H1 (cell line): ENCODE results near the gene IL1RAP. TPM values are rescaled to one million over a fixed set of nuclear protein-coding genes. Genes with fewer than 3 reads are reported as not detected.

Experiments
- CTCF ChIA-PET: fragments of 300-600 bp; sonication (Branson Sonifier 250); formaldehyde crosslinking; loops from one replicate; lab custom pipeline; 2021; ENCODE audit not compliant: partially characterized antibody; lab: Charles Lee
- POLR2A ChIA-PET: fragments of 300-600 bp; sonication (Branson Sonifier 250); formaldehyde crosslinking; loops from one replicate; lab custom pipeline; 2021; ENCODE audit warnings: inconsistent platforms; ENCODE audit not compliant: partially characterized antibody; lab: Charles Lee
- DNase-seq, 2 experiments: peaks; one replicate each; pipeline versions ENCODE4 v3.0.0 to v3.0.0-alpha.2; 2010 to 2022; ENCODE audit warnings: low spot score in 2 of 2, low read depth in 1 of 2, mixed read lengths in 1 of 2
- FAIRE-seq: peaks from 2 replicates; lab custom pipeline; 2011; peaks lifted over from hg19 to GRCh38; lab: Jason Lieb, UNC
- H2AFZ ChIP-seq: 2 replicates; pipeline ENCODE4 v1.8.1; 2012; ENCODE audit warnings: low read length, inconsistent platforms
- H2AK5ac ChIP-seq: 2 replicates; pipeline ENCODE4 v1.6.1; 2013; ENCODE audit warnings: low read depth, low read length
- H2BK120ac ChIP-seq: replicated peaks from 2 replicates; pipeline ENCODE3; 2013; ENCODE audit warnings: low read depth, low read length, inconsistent platforms
- H2BK12ac ChIP-seq: 2 replicates; pipeline ENCODE4 v1.6.1; 2013; ENCODE audit warnings: low read depth, low read length
- H2BK15ac ChIP-seq: 2 replicates; pipeline ENCODE4 v1.6.1; 2013; ENCODE audit warnings: low read length
- H2BK20ac ChIP-seq: 2 replicates; pipeline ENCODE4 v1.6.1; 2013; ENCODE audit warnings: low read length
- H2BK5ac ChIP-seq: 2 replicates; pipeline ENCODE4 v1.6.1; 2013; ENCODE audit warnings: low read depth, low read length
- H3K14ac ChIP-seq: 2 replicates; pipeline ENCODE4 v1.6.1; 2013; ENCODE audit warnings: inconsistent platforms; ENCODE audit not compliant: insufficient read length
- H3K18ac ChIP-seq: 2 replicates; pipeline ENCODE4 v1.6.1; 2013; ENCODE audit warnings: low read length; ENCODE audit errors: extremely low read depth
- H3K23ac ChIP-seq: 2 replicates; pipeline ENCODE4 v1.6.1; 2013; ENCODE audit warnings: inconsistent platforms; ENCODE audit not compliant: insufficient read length
- H3K23me2 ChIP-seq: 2 replicates; pipeline ENCODE4 v1.6.1; 2013; ENCODE audit warnings: low read depth, low read length
- H3K27ac ChIP-seq: 2 replicates; pipeline ENCODE4 v1.6.1; 2011; ENCODE audit warnings: low read depth, low read length, inconsistent platforms
- H3K27me3 ChIP-seq, 4 experiments: replicated peaks in 1 of 4; 1 replicate in 1 of 4; 2 replicates in 3 of 4; pipeline versions ENCODE4 v1.6.1 to v1.8.1; 2011 to 2013; ENCODE audit warnings: low read length in 3 of 4, mild to moderate bottlenecking in 3 of 4, inconsistent platforms in 2 of 4, mixed read lengths in 2 of 4, moderate library complexity in 1 of 4; ENCODE audit not compliant: control insufficient read depth in 3 of 4, insufficient read depth in 3 of 4; ENCODE audit errors: extremely low read depth in 1 of 4
- H3K36me3 ChIP-seq, 4 experiments: 2 replicates each; pipeline versions ENCODE4 v1.6.1 to v1.8.1; 2011 to 2013; ENCODE audit warnings: mild to moderate bottlenecking in 4 of 4, low read length in 3 of 4, moderate library complexity in 2 of 4, control low read depth in 1 of 4, inconsistent platforms in 1 of 4; ENCODE audit not compliant: insufficient read depth in 4 of 4, control insufficient read depth in 2 of 4
- H3K4ac ChIP-seq: replicated peaks from 2 replicates; pipeline ENCODE3; 2013; ENCODE audit warnings: low read length, low read depth, mixed read lengths, inconsistent platforms; ENCODE audit not compliant: insufficient read length
- H3K4me1 ChIP-seq, 4 experiments: replicated peaks in 1 of 4; 1 replicate in 1 of 4; 2 replicates in 3 of 4; pipeline versions ENCODE4 v1.6.1 to v1.8.1; 2011 to 2013; ENCODE audit warnings: low read length in 3 of 4, inconsistent platforms in 2 of 4, mixed read lengths in 1 of 4; ENCODE audit not compliant: insufficient read depth in 4 of 4, control insufficient read depth in 3 of 4
- H3K4me2 ChIP-seq, 2 experiments: 2 replicates each; pipeline versions ENCODE4 v1.6.1 to v1.8.1; 2011 to 2013; ENCODE audit warnings: low read depth in 2 of 2, low read length in 2 of 2, control low read depth in 1 of 2, inconsistent platforms in 1 of 2, mild to moderate bottlenecking in 1 of 2; ENCODE audit not compliant: insufficient read depth in 1 of 2
- H3K4me3 ChIP-seq, 4 experiments: fragments of 200-600, 300-600 bp in 1 of 4; sonication (generic), shearing (Covaris generic), sonication (Bioruptor Twin) in 1 of 4; 2 replicates each; pipeline versions ENCODE4 v1.5.1 to v1.8.1; 2011 to 2016; ENCODE audit warnings: low read length in 4 of 4, low read depth in 3 of 4, control low read depth in 2 of 4, inconsistent platforms in 2 of 4, mild to moderate bottlenecking in 2 of 4, mixed read lengths in 1 of 4, moderate library complexity in 1 of 4; ENCODE audit not compliant: insufficient read depth in 2 of 4; ENCODE audit errors: extremely low read depth in 1 of 4
- H3K56ac ChIP-seq: replicated peaks from 2 replicates; pipeline ENCODE3; 2013; ENCODE audit warnings: low read depth, mild to moderate bottlenecking, mixed read lengths, low read length, inconsistent platforms; ENCODE audit not compliant: insufficient read length
- H3K79me1 ChIP-seq: 2 replicates; pipeline ENCODE4 v1.6.1; 2013; ENCODE audit warnings: low read depth, low read length, control low read depth
- H3K79me2 ChIP-seq, 2 experiments: 2 replicates each; pipeline versions ENCODE4 v1.6.1 to v1.8.1; 2012 to 2013; ENCODE audit warnings: low read length in 2 of 2, mild to moderate bottlenecking in 2 of 2, inconsistent platforms in 1 of 2; ENCODE audit not compliant: insufficient read depth in 2 of 2, control insufficient read depth in 1 of 2
- H3K9ac ChIP-seq, 4 experiments: replicated peaks in 1 of 4; 1 replicate in 1 of 4; 2 replicates in 3 of 4; pipeline versions ENCODE4 v1.6.1 to v1.8.1; 2011 to 2013; ENCODE audit warnings: low read depth in 3 of 4, low read length in 3 of 4, control low read depth in 2 of 4, mild to moderate bottlenecking in 2 of 4, moderate library complexity in 2 of 4, inconsistent platforms in 1 of 4; ENCODE audit errors: extremely low read depth in 1 of 4
- H3K9me3 ChIP-seq, 2 experiments: 2 replicates each; pipeline versions ENCODE4 v1.6.1 to v1.8.1; 2012 to 2013; ENCODE audit warnings: mild to moderate bottlenecking in 2 of 2, moderate library complexity in 2 of 2, control low read depth in 1 of 2, inconsistent platforms in 1 of 2, low read depth in 1 of 2, low read length in 1 of 2, mixed read lengths in 1 of 2; ENCODE audit not compliant: insufficient read depth in 2 of 2
- H4K20me1 ChIP-seq, 2 experiments: replicated peaks in 1 of 2; 2 replicates each; pipeline versions ENCODE3 to v1.8.1; 2011 to 2013; ENCODE audit warnings: inconsistent platforms in 2 of 2, low read length in 2 of 2, mild to moderate bottlenecking in 1 of 2; ENCODE audit not compliant: insufficient read depth in 2 of 2, control insufficient read depth in 1 of 2
- H4K5ac ChIP-seq: 2 replicates; pipeline ENCODE4 v1.6.1; 2013; ENCODE audit warnings: low read length, low read depth, mixed read lengths, inconsistent platforms; ENCODE audit not compliant: insufficient read length
- H4K8ac ChIP-seq: 2 replicates; pipeline ENCODE4 v1.8.0; 2013; ENCODE audit warnings: mild to moderate bottlenecking, moderate library complexity, low read length, inconsistent platforms; ENCODE audit not compliant: insufficient read depth; ENCODE audit errors: extremely low read depth
- H4K91ac ChIP-seq: replicated peaks from 2 replicates; pipeline ENCODE3; 2013; ENCODE audit warnings: low read length, mixed read lengths, inconsistent platforms; ENCODE audit not compliant: insufficient read length
- CEBPB ChIP-seq: IDR thresholded peaks from 2 replicates; pipeline ENCODE4 v1.6.1; 2012; ENCODE audit warnings: low read depth, low read length
- CTBP2 ChIP-seq: IDR thresholded peaks from 2 replicates; pipeline ENCODE4 v1.7.0; 2011; ENCODE audit warnings: borderline replicate concordance, mild to moderate bottlenecking, moderate library complexity, mixed read lengths, low read length; ENCODE audit not compliant: insufficient read depth, insufficient read length
- CTCF ChIP-seq, 3 experiments: IDR thresholded peaks; 1 replicate in 2 of 3; 2 replicates in 1 of 3; pipeline versions ENCODE4 v1.5.1 to v1.6.1; 2011; ENCODE audit warnings: low read length in 3 of 3, mild to moderate bottlenecking in 3 of 3, inconsistent platforms in 2 of 3, low read depth in 1 of 3, moderate library complexity in 1 of 3; ENCODE audit not compliant: insufficient read depth in 1 of 3; ENCODE audit errors: control extremely low read depth in 1 of 3
- KDM4A ChIP-seq: IDR thresholded peaks from one replicate; pipeline ENCODE4 v1.7.1; 2012; ENCODE audit warnings: low read depth, mild to moderate bottlenecking, moderate library complexity, low read length, inconsistent platforms; ENCODE audit not compliant: severe bottlenecking
- MAX ChIP-seq: IDR thresholded peaks from 2 replicates; pipeline ENCODE4 v1.6.1; 2012; ENCODE audit warnings: inconsistent platforms
- NRF1 ChIP-seq: IDR thresholded peaks from 2 replicates; pipeline ENCODE4 v1.6.1; 2011; ENCODE audit warnings: mild to moderate bottlenecking, low read depth, low read length, improper control_type of control experiment
- POLR2AphosphoS5 ChIP-seq: IDR thresholded peaks from 2 replicates; pipeline ENCODE4 v1.6.1; 2011; ENCODE audit warnings: low read depth, low read length
- YY1 ChIP-seq: IDR thresholded peaks from 2 replicates; pipeline ENCODE4 v1.6.1; 2011; ENCODE audit warnings: low read depth, mild to moderate bottlenecking, low read length
- WGBS, 2 experiments: shearing (Covaris generic) in 1 of 2; methylation state at CpG; one replicate each; pipeline versions ENCODE4 v1.1.6 to v1.1.7; 2013 to 2015; ENCODE audit warnings: low lambda C conversion rate in 2 of 2, mixed read lengths in 2 of 2, inconsistent platforms in 1 of 2, low coverage in 1 of 2, missing lambda C conversion rate in 1 of 2; ENCODE audit not compliant: insufficient replicate concordance in 2 of 2, insufficient coverage in 1 of 2, insufficient read length in 1 of 2; ENCODE audit errors: extremely low coverage in 1 of 2, missing lambda C conversion rate in 1 of 2; 5-methylcytosine and 5-hydroxymethylcytosine counted together
- polyA plus RNA-seq, 7 experiments: library from polyadenylated mRNA; depleted of rRNA in 3 of 7; stranded (reverse) in 5 of 7; unstranded in 2 of 7; fragments of >200 nt in 5 of 7; fragments of 200-250 nt in 2 of 7; gene quantifications; 1 replicate in 5 of 7; 2 replicates in 1 of 7; 4 replicates in 1 of 7; pipeline versions ENCODE4 v1.2.1 to v1.2.3, GENCODE V29; 2011 to 2013; ENCODE audit warnings: missing spikeins in 2 of 7, mixed read lengths in 2 of 7
- total RNA-seq: library from RNA; stranded (reverse); fragmentation: NEBNext Ultra II Directional; extraction: Animal tissue kit (Norgen Biotek cat#: 25700); gene quantifications from 2 replicates; pipeline ENCODE4 v1.2.1, GENCODE V29; 2021
- TF ChIP-seq, protein P1 (sequence below): IDR thresholded peaks from 2 replicates; pipeline ENCODE4 v1.6.1; 2011; ENCODE audit warnings: low read depth, mild to moderate bottlenecking, low read length; ENCODE audit not compliant: insufficient read depth

Gene IL1RAP
- total and polyA plus RNA-seq, 2 of the 8 experiments (the other 6 are each of a cell fraction or from before 2014, with no cell fraction given), result 2.4 to 3.9 TPM

- Histone ChIP-seq H3K18ac (no peak overlapping the region), H3K79me2 (no peaks in the 10 kb centered on the region), H3K4me3 (no peak overlapping the region), H3K23me2 (no peaks in the 10 kb centered on the region), H3K36me3 (no peaks in the 10 kb centered on the region), H3K4me2 (no peak overlapping the region), H4K91ac (no peak overlapping the region), H2BK5ac (no peak overlapping the region), H2BK12ac (no peak overlapping the region), H2BK20ac (no peak overlapping the region), H4K8ac (no peak overlapping the region), H3K9me3 (no peaks in the 10 kb centered on the region), H3K9ac (no peak overlapping the region), H3K23ac (no peak overlapping the region), H2BK120ac (no peak overlapping the region), H3K4ac (no peak overlapping the region), H3K4me1 (peaks cover 0 to 7% (median 0%) of the 10 kb centered on the region in 4 experiments; a peak in 2 of 7 replicates), H2AFZ (no peak overlapping the region), H4K20me1 (no peaks in the 10 kb centered on the region), H2BK15ac (no peak overlapping the region), H4K5ac (no peak overlapping the region), H3K79me1 (no peaks in the 10 kb centered on the region), H3K27ac (no peak overlapping the region), H3K56ac (no peak overlapping the region), H2AK5ac (no peak overlapping the region), H3K14ac (no peak overlapping the region), H3K27me3 (no peaks in the 10 kb centered on the region)
- no peak for DNase-seq
- ChIA-PET CTCF (interaction anchor here (0.6 kb wide), 1 partner anchor 530 kb away, joined by 3 read pairs; no protein-coding TSS in a partner anchor), POLR2A (no interaction called here)
- no peak for FAIRE-seq
- WGBS, 2 experiments, result 93% methylated on average over 3 of the region's 3 CpGs; no CpG with 5 or more reads in 1 of the 2 experiments
- no peak for TF ChIP-seq POLR2AphosphoS5
- no peak for TF ChIP-seq CTCF (IDR thresholded peaks at IDR 0.05; ENCODE audit: control extremely low read depth in 1 of 3, insufficient read depth in 1 of 3, low read depth in 1 of 3, low read length in 3 of 3)
- no peak for TF ChIP-seq CTBP2
- TF ChIP-seq, protein P1, sequence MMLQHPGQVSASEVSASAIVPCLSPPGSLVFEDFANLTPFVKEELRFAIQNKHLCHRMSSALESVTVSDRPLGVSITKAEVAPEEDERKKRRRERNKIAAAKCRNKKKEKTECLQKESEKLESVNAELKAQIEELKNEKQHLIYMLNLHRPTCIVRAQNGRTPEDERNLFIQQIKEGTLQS, result no peak
- TF ChIP-seq MAX, result no peak
- no peak for TF ChIP-seq YY1
- no peak for TF ChIP-seq KDM4A
- no peak for TF ChIP-seq NRF1
- no peak for TF ChIP-seq CEBPB
Measured at GRCh38 chr3:190562866-190563510, 49.1 kb downstream of the IL1RAP start.
